WI38 (cell line): Measurements from ENCODE around the gene KITLG.

Source experiments
- H3K4me3 ChIP-seq: 2 replicates; pipeline ENCODE4 v1.5.1; 2011; ENCODE audit warnings: low read depth, mild to moderate bottlenecking, control low read depth, low read length
- CTCF ChIP-seq: IDR thresholded peaks from 2 replicates; pipeline ENCODE4 v1.5.1; 2012; ENCODE audit warnings: low read depth, mild to moderate bottlenecking, control low read depth, low read length

Gene KITLG

GRCh38 chr12:88576866-88577265 is 3.4 kb downstream of the KITLG start:
- TF ChIP-seq CTCF: no peak
- H3K4me3 ChIP-seq: no peak overlapping the region

- TF ChIP-seq CTCF: no peak
- no peak overlapping the region for H3K4me3 ChIP-seq
These were observed 4.8 kb downstream of the KITLG start for GRCh38 chr12:88575361-88575970.

GRCh38 chr12:88574278-88574677 is 6.0 kb downstream of the KITLG start:
- TF ChIP-seq CTCF: no peak
- no peak overlapping the region for H3K4me3 ChIP-seq

- no peak overlapping the region for H3K4me3 ChIP-seq
- TF ChIP-seq CTCF: no peak
These were observed 6.7 kb downstream of the KITLG start for GRCh38 chr12:88573583-88573982.

GRCh38 chr12:88572781-88573549 is 7.3 kb downstream of the KITLG start:
- no peak for TF ChIP-seq CTCF
- no peak overlapping the region for H3K4me3 ChIP-seq

GRCh38 chr12:88571543-88571942 is 8.7 kb downstream of the KITLG start:
- no peak overlapping the region for H3K4me3 ChIP-seq
- no peak for TF ChIP-seq CTCF

GRCh38 chr12:88570103-88570502 is 10.2 kb downstream of the KITLG start:
- TF ChIP-seq CTCF: no peak
- no peak overlapping the region for H3K4me3 ChIP-seq
